ENCODE data around the gene OR51I1.

DNA sequence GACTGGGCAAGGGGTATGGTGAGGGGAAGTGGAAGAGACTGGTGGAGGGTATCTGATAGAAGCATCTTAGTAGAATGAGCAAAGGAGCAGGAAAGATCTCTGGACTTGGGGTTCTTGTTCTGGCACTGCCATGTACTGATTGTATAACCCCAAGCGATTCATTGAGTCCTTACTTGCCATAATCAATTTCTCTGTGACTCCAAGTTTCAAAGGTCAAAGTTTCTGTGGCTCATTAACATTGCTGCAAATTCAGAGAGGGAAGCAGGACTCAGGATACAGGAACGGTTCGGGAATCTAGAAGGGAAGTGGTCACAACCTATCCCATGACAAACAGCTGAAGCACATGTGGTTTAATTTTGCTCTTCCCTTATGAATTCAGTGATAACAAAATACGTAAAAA, 8.1 kb upstream of the OR51I1 start:
- no peak for TF ChIP-seq SP1 (CRISPR knock-in tag; conservative IDR thresholded peaks at IDR 0.05)
- TF ChIP-seq, protein P1, sequence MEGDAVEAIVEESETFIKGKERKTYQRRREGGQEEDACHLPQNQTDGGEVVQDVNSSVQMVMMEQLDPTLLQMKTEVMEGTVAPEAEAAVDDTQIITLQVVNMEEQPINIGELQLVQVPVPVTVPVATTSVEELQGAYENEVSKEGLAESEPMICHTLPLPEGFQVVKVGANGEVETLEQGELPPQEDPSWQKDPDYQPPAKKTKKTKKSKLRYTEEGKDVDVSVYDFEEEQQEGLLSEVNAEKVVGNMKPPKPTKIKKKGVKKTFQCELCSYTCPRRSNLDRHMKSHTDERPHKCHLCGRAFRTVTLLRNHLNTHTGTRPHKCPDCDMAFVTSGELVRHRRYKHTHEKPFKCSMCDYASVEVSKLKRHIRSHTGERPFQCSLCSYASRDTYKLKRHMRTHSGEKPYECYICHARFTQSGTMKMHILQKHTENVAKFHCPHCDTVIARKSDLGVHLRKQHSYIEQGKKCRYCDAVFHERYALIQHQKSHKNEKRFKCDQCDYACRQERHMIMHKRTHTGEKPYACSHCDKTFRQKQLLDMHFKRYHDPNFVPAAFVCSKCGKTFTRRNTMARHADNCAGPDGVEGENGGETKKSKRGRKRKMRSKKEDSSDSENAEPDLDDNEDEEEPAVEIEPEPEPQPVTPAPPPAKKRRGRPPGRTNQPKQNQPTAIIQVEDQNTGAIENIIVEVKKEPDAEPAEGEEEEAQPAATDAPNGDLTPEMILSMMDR (IDR thresholded peaks at IDR 0.05), result no peak
